SK-N-SH (cell line): ENCODE measurements around the gene ATP6V0E1. TPM values are rescaled to one million over a fixed set of nuclear protein-coding genes. Genes with fewer than 3 reads are reported as not detected.

Source experiments
- CTCF ChIA-PET: fragments of 300-600, 350-600 bp; formaldehyde crosslinking; extraction: SDS; loops from one replicate; lab custom pipeline; 2021; lab: Yijun Ruan, JAX
- POLR2A ChIA-PET: fragments of 350-600 bp; sonication (Branson Sonifier 250); formaldehyde crosslinking; extraction: SDS; loops from one replicate; lab custom pipeline; 2020; ENCODE audit warnings: antibody characterized with exemption, inconsistent platforms; lab: Yijun Ruan, JAX
- DNase-seq: peaks from one replicate; pipeline ENCODE4 v3.0.0; 2012
- H2AFZ ChIP-seq: fragments of 200-600 bp; sonication (generic); 2 replicates; pipeline ENCODE4 v1.8.1; 2016; ENCODE audit warnings: antibody characterized with exemption, mild to moderate bottlenecking, low read depth
- H3F3A ChIP-seq: fragments of 200-600 bp; sonication (generic); replicated peaks from 2 replicates; pipeline ENCODE3; 2016; ENCODE audit warnings: antibody characterized with exemption, mild to moderate bottlenecking; ENCODE audit not compliant: insufficient read depth
- H3K27ac ChIP-seq, 2 experiments: fragments of 200-500 bp in 1 of 2; fragments of 200-600 bp in 1 of 2; sonication (Bioruptor generic) in 1 of 2; sonication (generic), shearing (Covaris generic) in 1 of 2; 2 replicates each; pipeline versions ENCODE4 v1.5.1 to v1.6.1; 2014 to 2016; ENCODE audit warnings: low read depth in 2 of 2, inconsistent platforms in 1 of 2, low read length in 1 of 2, mild to moderate bottlenecking in 1 of 2, mixed read lengths in 1 of 2
- H3K27me3 ChIP-seq: fragments of 200-600 bp; sonication (generic), shearing (Covaris generic); 2 replicates; pipeline ENCODE4 v1.6.1; 2016; ENCODE audit warnings: mixed run types; ENCODE audit not compliant: insufficient read depth
- H3K36me3 ChIP-seq, 2 experiments: fragments of 200-500 bp in 1 of 2; fragments of 200-600 bp in 1 of 2; sonication (Bioruptor generic) in 1 of 2; sonication (generic) in 1 of 2; replicated peaks in 1 of 2; 2 replicates each; pipeline versions ENCODE3 to v1.5.1; 2014 to 2016; ENCODE audit warnings: low read length in 1 of 2, mild to moderate bottlenecking in 1 of 2; ENCODE audit not compliant: insufficient read depth in 2 of 2, control insufficient read depth in 1 of 2
- H3K4me1 ChIP-seq, 2 experiments: fragments of 200-500 bp in 1 of 2; fragments of 200-600 bp in 1 of 2; sonication (Bioruptor generic) in 1 of 2; sonication (generic), shearing (Covaris generic) in 1 of 2; 2 replicates each; pipeline versions ENCODE4 v1.5.1 to v1.6.1; 2014 to 2016; ENCODE audit warnings: low read depth in 1 of 2, low read length in 1 of 2, mixed run types in 1 of 2; ENCODE audit not compliant: insufficient read depth in 2 of 2, control insufficient read depth in 1 of 2
- H3K4me2 ChIP-seq: fragments of 200-600 bp; sonication (generic), shearing (Covaris generic); 2 replicates; pipeline ENCODE4 v1.6.1; 2017; ENCODE audit warnings: mixed run types
- H3K4me3 ChIP-seq, 2 experiments: fragments of 200-500 bp in 1 of 2; fragments of 200-600 bp in 1 of 2; sonication (Bioruptor generic) in 1 of 2; sonication (generic), shearing (Covaris generic) in 1 of 2; 2 replicates each; pipeline versions ENCODE4 v1.5.1 to v1.8.1; 2014 to 2016; ENCODE audit warnings: low read depth in 2 of 2, inconsistent platforms in 1 of 2, low read length in 1 of 2, mild to moderate bottlenecking in 1 of 2, mixed read lengths in 1 of 2, moderate library complexity in 1 of 2
- H3K79me2 ChIP-seq: fragments of 200-600 bp; sonication (generic); 2 replicates; pipeline ENCODE4 v1.8.1; 2017; ENCODE audit warnings: mild to moderate bottlenecking; ENCODE audit not compliant: insufficient read depth
- H3K9ac ChIP-seq: fragments of 200-600 bp; sonication (generic); 2 replicates; pipeline ENCODE4 v1.6.1; 2017; ENCODE audit warnings: mixed run types
- H3K9me2 ChIP-seq: fragments of 200-600 bp; sonication (generic); 2 replicates; pipeline ENCODE4 v1.6.1; 2017; ENCODE audit warnings: mixed run types
- H3K9me3 ChIP-seq: fragments of 200-600 bp; sonication (generic); 2 replicates; pipeline ENCODE4 v1.6.1; 2017; ENCODE audit warnings: mixed run types, mild to moderate bottlenecking, moderate library complexity
- H4K20me1 ChIP-seq: fragments of 200-600 bp; sonication (generic); 2 replicates; pipeline ENCODE4 v1.6.1; 2017; ENCODE audit warnings: mild to moderate bottlenecking, mixed run types; ENCODE audit not compliant: insufficient read depth
- GABPA ChIP-seq: IDR thresholded peaks from 2 replicates; pipeline ENCODE4 v1.4.0; 2012; ENCODE audit warnings: low read depth, mild to moderate bottlenecking
- GATA2 ChIP-seq: sonication (generic); formaldehyde crosslinking; IDR thresholded peaks from 2 replicates; pipeline ENCODE4 v1.5.0; 2020; ENCODE audit warnings: mild to moderate bottlenecking, missing genetic modification reagents
- MEF2A ChIP-seq: IDR thresholded peaks from 2 replicates; pipeline ENCODE4 v1.4.0; 2012; ENCODE audit warnings: low read depth, borderline replicate concordance
- MXI1 ChIP-seq: IDR thresholded peaks from 2 replicates; pipeline ENCODE4 v1.6.1; 2012; ENCODE audit warnings: mild to moderate bottlenecking, low read depth, low read length, improper control_type of control experiment
- NRF1 ChIP-seq: IDR thresholded peaks from 2 replicates; pipeline ENCODE4 v1.6.1; 2012; ENCODE audit warnings: low read depth, mild to moderate bottlenecking, low read length
- POLR2AphosphoS5 ChIP-seq: IDR thresholded peaks from 2 replicates; pipeline ENCODE4 v1.6.1; 2012; ENCODE audit warnings: low read depth, low read length
- RAD21 ChIP-seq: IDR thresholded peaks from 2 replicates; pipeline ENCODE4 v1.6.1; 2012; ENCODE audit warnings: mild to moderate bottlenecking, low read length
- REST ChIP-seq: IDR thresholded peaks from 2 replicates; pipeline ENCODE4 v1.6.1; 2012; ENCODE audit warnings: mild to moderate bottlenecking, low read depth, low read length, moderate library complexity
- WGBS: methylation state at CpG from one replicate; pipeline ENCODE4 v1.1.6; 2017; ENCODE audit warnings: low lambda C conversion rate; 5-methylcytosine and 5-hydroxymethylcytosine counted together
- polyA plus RNA-seq, 3 experiments: library from polyadenylated mRNA; depleted of rRNA; stranded (reverse); fragments of >200 nt; gene quantifications; 2 replicates each; pipeline ENCODE4 v1.2.3, GENCODE V29; 2012
- TF ChIP-seq, protein P1 (sequence below): fragments of 150-350 bp; IDR thresholded peaks from 2 replicates; pipeline ENCODE4 v1.6.1; 2016; ENCODE audit warnings: mild to moderate bottlenecking, low read depth, low read length

Gene ATP6V0E1
- polyA plus RNA-seq, 1 of the 3 experiments (the other 2 are of a cell fraction): 243 TPM

- TF ChIP-seq RAD21 (no peak), GATA2 (CRISPR knock-in tag) (no peak), GABPA (no peak), POLR2AphosphoS5 (no peak), NRF1 (no peak), MXI1 (no peak)
- Histone ChIP-seq H3K4me3 (no peak overlapping the region), H3K27me3 (no peaks in the 10 kb centered on the region), H4K20me1 (no peaks in the 10 kb centered on the region; the same call in 1 of the 2 replicates), H3K79me2 (peaks cover 52% of the 10 kb centered on the region), H2AFZ (no peak overlapping the region), H3K27ac (no peak overlapping the region), H3K9me2 (no peaks in the 10 kb centered on the region), H3F3A (peaks cover 19% of the 10 kb centered on the region), H3K9ac (no peak overlapping the region), H3K4me1 (peaks cover 4 to 5% of the 10 kb centered on the region in 2 experiments; a peak in 3 of 4 replicates), H3K9me3 (no peaks in the 10 kb centered on the region), H3K4me2 (no peak overlapping the region), H3K36me3 (peaks cover 0 to 3% of the 10 kb centered on the region in 2 experiments)
- CTCF ChIA-PET: no interaction called here
- no peak for DNase-seq
- 92% methylated on average over 4 of the region's 4 CpGs for WGBS
- POLR2A ChIA-PET: no interaction called here
Measured at GRCh38 chr5:173062141-173062540, 78.6 kb downstream of the ATP6V0E1 start.

GRCh38 chr5:173065155-173065554 lies 81.6 kb downstream of the ATP6V0E1 start:
- DNase-seq: no peak
- TF ChIP-seq RAD21 (no peak), REST (no peak), MEF2A (no peak)
- TF ChIP-seq, protein P1, sequence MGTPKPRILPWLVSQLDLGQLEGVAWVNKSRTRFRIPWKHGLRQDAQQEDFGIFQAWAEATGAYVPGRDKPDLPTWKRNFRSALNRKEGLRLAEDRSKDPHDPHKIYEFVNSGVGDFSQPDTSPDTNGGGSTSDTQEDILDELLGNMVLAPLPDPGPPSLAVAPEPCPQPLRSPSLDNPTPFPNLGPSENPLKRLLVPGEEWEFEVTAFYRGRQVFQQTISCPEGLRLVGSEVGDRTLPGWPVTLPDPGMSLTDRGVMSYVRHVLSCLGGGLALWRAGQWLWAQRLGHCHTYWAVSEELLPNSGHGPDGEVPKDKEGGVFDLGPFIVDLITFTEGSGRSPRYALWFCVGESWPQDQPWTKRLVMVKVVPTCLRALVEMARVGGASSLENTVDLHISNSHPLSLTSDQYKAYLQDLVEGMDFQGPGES: no peak
- Histone ChIP-seq H3K36me3 (peaks cover 0 to 3% of the 10 kb centered on the region in 2 experiments), H3K9me2 (no peaks in the 10 kb centered on the region), H3K9me3 (no peaks in the 10 kb centered on the region), H2AFZ (no peak overlapping the region), H3K27me3 (no peaks in the 10 kb centered on the region), H3K4me1 (no peaks in the 10 kb centered on the region), H3K79me2 (peaks cover 26% of the 10 kb centered on the region), H3K9ac (no peak overlapping the region), H3K27ac (no peak overlapping the region), H3K4me2 (no peak overlapping the region), H3F3A (peaks cover 8% of the 10 kb centered on the region), H3K4me3 (no peak overlapping the region), H4K20me1 (no peaks in the 10 kb centered on the region; the same call in 1 of the 2 replicates)
- ChIA-PET CTCF (no interaction called here), POLR2A (no interaction called here)
